Measurements from ENCODE around the gene CCDC158.

Gene CCDC158

GRCh38 chr4:76313547-76313946, 107.4 kb downstream of the CCDC158 start:
- no peak for DNase-seq (ENCODE audit: extremely low read depth, insufficient read length)
- no peak for TF ChIP-seq CTCF (IDR thresholded peaks at IDR 0.05; ENCODE audit: insufficient read depth, low read length, poor library complexity, severe bottlenecking)
- H3K27me3 ChIP-seq (replicated peaks; ENCODE audit: control insufficient read depth, insufficient read depth, low read length), result peaks cover 3% of the 10 kb centered on the region; the same call in 1 of the 2 replicates
- H3K36me3 ChIP-seq (ENCODE audit: control insufficient read depth, insufficient read depth, low read length), result no peaks in the 10 kb centered on the region
- no peak overlapping the region for H3K4me3 ChIP-seq (replicated peaks; ENCODE audit: low read depth, low read length)

- no peak overlapping the region for H3K4me3 ChIP-seq (replicated peaks; ENCODE audit: low read depth, low read length)
- no peaks in the 10 kb centered on the region for H3K36me3 ChIP-seq (ENCODE audit: control insufficient read depth, insufficient read depth, low read length)
- no peak for DNase-seq (ENCODE audit: extremely low read depth, insufficient read length)
- H3K27me3 ChIP-seq (replicated peaks; ENCODE audit: control insufficient read depth, insufficient read depth, low read length), result peaks cover 3% of the 10 kb centered on the region; the same call in 1 of the 2 replicates
- no peak for TF ChIP-seq CTCF (IDR thresholded peaks at IDR 0.05; ENCODE audit: insufficient read depth, low read length, poor library complexity, severe bottlenecking)
Observed at GRCh38 chr4:76312457-76312856, 108.5 kb downstream of the CCDC158 start.

- H3K4me3 ChIP-seq (replicated peaks; ENCODE audit: low read depth, low read length), result no peak overlapping the region
- peaks cover 3% of the 10 kb centered on the region; the same call in 1 of the 2 replicates for H3K27me3 ChIP-seq (replicated peaks; ENCODE audit: control insufficient read depth, insufficient read depth, low read length)
- no peak for TF ChIP-seq CTCF (IDR thresholded peaks at IDR 0.05; ENCODE audit: insufficient read depth, low read length, poor library complexity, severe bottlenecking)
- DNase-seq (ENCODE audit: extremely low read depth, insufficient read length), result no peak
- no peaks in the 10 kb centered on the region for H3K36me3 ChIP-seq (ENCODE audit: control insufficient read depth, insufficient read depth, low read length)
Observed at GRCh38 chr4:76311896-76312331, 109.0 kb downstream of the CCDC158 start.

- DNase-seq (ENCODE audit: extremely low read depth, insufficient read length), result no peak
- Histone ChIP-seq H3K27me3 (replicated peaks; ENCODE audit: control insufficient read depth, insufficient read depth, low read length) (peaks cover 3% of the 10 kb centered on the region; the same call in 1 of the 2 replicates), H3K36me3 (ENCODE audit: control insufficient read depth, insufficient read depth, low read length) (no peaks in the 10 kb centered on the region), H3K4me3 (replicated peaks; ENCODE audit: low read depth, low read length) (no peak overlapping the region)
- TF ChIP-seq CTCF (IDR thresholded peaks at IDR 0.05; ENCODE audit: insufficient read depth, low read length, poor library complexity, severe bottlenecking), result no peak
Observed at GRCh38 chr4:76310683-76311082, 110.3 kb downstream of the CCDC158 start.

GRCh38 chr4:76309939-76310550, 110.9 kb downstream of the CCDC158 start:
- no peaks in the 10 kb centered on the region for H3K36me3 ChIP-seq (ENCODE audit: control insufficient read depth, insufficient read depth, low read length)
- no peak for TF ChIP-seq CTCF (IDR thresholded peaks at IDR 0.05; ENCODE audit: insufficient read depth, low read length, poor library complexity, severe bottlenecking)

More at GRCh38 chr4:76309939-76310550, 110.9 kb downstream of the CCDC158 start:
- DNase-seq (ENCODE audit: extremely low read depth, insufficient read length), result no peak
- H3K27me3 ChIP-seq (replicated peaks; ENCODE audit: control insufficient read depth, insufficient read depth, low read length), result peaks cover 3% of the 10 kb centered on the region; the same call in 1 of the 2 replicates
- no peak overlapping the region for H3K4me3 ChIP-seq (replicated peaks; ENCODE audit: low read depth, low read length)
